WERI-Rb-1 (cell line): ENCODE data around the gene GPR153.

Experiments used
- DNase-seq: peaks from one replicate; pipeline ENCODE4 v3.0.0-alpha.2; 2020
- H3K27ac ChIP-seq: fragments of 250-450 bp; sonication (Bioruptor Pico); 2 replicates; pipeline ENCODE4 v1.5.1; 2020; ENCODE audit warnings: mild to moderate bottlenecking, moderate library complexity
- H3K27me3 ChIP-seq: fragments of 250-450 bp; sonication (Bioruptor Pico); 2 replicates; pipeline ENCODE4 v1.5.1; 2021; ENCODE audit warnings: mild to moderate bottlenecking, low read depth, moderate library complexity; ENCODE audit not compliant: insufficient read depth, severe bottlenecking
- H3K36me3 ChIP-seq: fragments of 250-450 bp; sonication (Bioruptor Pico); 2 replicates; pipeline ENCODE4 v1.5.1; 2020; ENCODE audit warnings: mild to moderate bottlenecking, moderate library complexity
- H3K4me3 ChIP-seq: 2 replicates; pipeline ENCODE4 v1.5.1; 2011; ENCODE audit warnings: low read depth, mild to moderate bottlenecking, control low read depth, low read length
- H3K9me3 ChIP-seq: fragments of 250-450 bp; sonication (Bioruptor Pico); 2 replicates; pipeline ENCODE4 v1.5.1; 2021; ENCODE audit warnings: mild to moderate bottlenecking, moderate library complexity; ENCODE audit not compliant: severe bottlenecking
- CTCF ChIP-seq: IDR thresholded peaks from 2 replicates; pipeline ENCODE4 v1.5.1; 2011; ENCODE audit warnings: low read depth, mild to moderate bottlenecking, control low read depth, inconsistent platforms, low read length

GPR153 gene

GRCh38 chr1:6270401-6270800, 9.5 kb upstream of the GPR153 start:
- Histone ChIP-seq H3K36me3 (peaks cover 9% of the 10 kb centered on the region), H3K9me3 (no peaks in the 10 kb centered on the region), H3K4me3 (no peak overlapping the region), H3K27ac (no peak overlapping the region; the same call in 1 of the 2 replicates), H3K27me3 (no peaks in the 10 kb centered on the region)
- TF ChIP-seq CTCF = no peak
- no peak for DNase-seq

GRCh38 chr1:6269720-6270400, 9.0 kb upstream of the GPR153 start:
- no peak overlapping the region for H3K4me3 ChIP-seq
- H3K27ac ChIP-seq = peak overlapping the region; percentile 44
- peak; percentile 65 for DNase-seq

GRCh38 chr1:6269296-6269695, 8.4 kb upstream of the GPR153 start:
- no peak for TF ChIP-seq CTCF
- peaks cover 10% of the 10 kb centered on the region for H3K36me3 ChIP-seq
- H3K27me3 ChIP-seq = no peaks in the 10 kb centered on the region
- no peak overlapping the region for H3K4me3 ChIP-seq
- no peak for DNase-seq
- peak overlapping the region; percentile 44; the same call in 1 of the 2 replicates for H3K27ac ChIP-seq
- no peaks in the 10 kb centered on the region for H3K9me3 ChIP-seq

More at GRCh38 chr1:6269720-6270400, 9.0 kb upstream of the GPR153 start:
- peaks cover 9% of the 10 kb centered on the region for H3K36me3 ChIP-seq
- no peaks in the 10 kb centered on the region for H3K9me3 ChIP-seq
- H3K27me3 ChIP-seq = no peaks in the 10 kb centered on the region
- TF ChIP-seq CTCF = no peak

- DNase-seq = peak; percentile 43
- Histone ChIP-seq H3K27me3 (no peaks in the 10 kb centered on the region), H3K4me3 (no peak overlapping the region), H3K36me3 (peaks cover 13% of the 10 kb centered on the region), H3K9me3 (no peaks in the 10 kb centered on the region), H3K27ac (no peak overlapping the region)
- peak; percentile 36 for TF ChIP-seq CTCF
Measured at GRCh38 chr1:6268415-6268814, 7.5 kb upstream of the GPR153 start.

GRCh38 chr1:6267686-6268322, 6.9 kb upstream of the GPR153 start:
- Histone ChIP-seq H3K4me3 (no peak overlapping the region), H3K36me3 (peaks cover 8% of the 10 kb centered on the region), H3K27me3 (no peaks in the 10 kb centered on the region), H3K27ac (no peak overlapping the region), H3K9me3 (no peaks in the 10 kb centered on the region)
- DNase-seq = no peak
- no peak for TF ChIP-seq CTCF
